Hematopoietic multipotent progenitor cell treated with erythropoietin and hydrocortisone succinate and interleukin-3 and kit ligand, for 17 days (in vitro differentiated cells): ENCODE measurements around the gene MYO18B.

Experiments used
- DNase-seq: peaks from one replicate; pipeline ENCODE4 v3.0.0-alpha.2; 2015; ENCODE audit warnings: low spot score

The MYO18B gene

GRCh38 chr22:26053737-26054316, 311.8 kb downstream of the MYO18B start:
- DNase-seq = no peak

GRCh38 chr22:26054841-26055605, 313.0 kb downstream of the MYO18B start:
- DNase-seq = no peak

GRCh38 chr22:26055693-26056092, 313.7 kb downstream of the MYO18B start:
- no peak for DNase-seq

- no peak for DNase-seq
These were observed 314.6 kb downstream of the MYO18B start for GRCh38 chr22:26056455-26057200.

GRCh38 chr22:26057731-26058130, 315.7 kb downstream of the MYO18B start:
- no peak for DNase-seq

- no peak for DNase-seq
These were observed 322.1 kb downstream of the MYO18B start for GRCh38 chr22:26064048-26064447.

GRCh38 chr22:26065847-26066246, 323.9 kb downstream of the MYO18B start:
- no peak for DNase-seq

- DNase-seq = no peak
These were observed 324.5 kb downstream of the MYO18B start for GRCh38 chr22:26066534-26066933.

- no peak for DNase-seq
These were observed 326.6 kb downstream of the MYO18B start for GRCh38 chr22:26068571-26068970.

GRCh38 chr22:26072621-26073020, 330.6 kb downstream of the MYO18B start:
- DNase-seq = no peak

- no peak for DNase-seq
These were observed 333.3 kb downstream of the MYO18B start for GRCh38 chr22:26075251-26075650.

GRCh38 chr22:26079009-26079408, 337.0 kb downstream of the MYO18B start:
- DNase-seq = no peak
